Common myeloid progenitor, CD34-positive (primary cell): ENCODE measurements around the gene ROR2.

ENCODE experiments used
- CTCF ChIA-PET: fragments of 350-600 bp; sonication (Branson Sonifier 250); formaldehyde crosslinking; loops from one replicate; lab custom pipeline; 2021; ENCODE audit warnings: antibody characterized with exemption; lab: Charles Lee
- POLR2A ChIA-PET: fragments of 350-600 bp; sonication (Branson Sonifier 250); formaldehyde crosslinking; loops from one replicate; lab custom pipeline; 2021; ENCODE audit warnings: antibody characterized with exemption; lab: Charles Lee
- DNase-seq, 3 donors: peaks; one replicate each; pipeline versions ENCODE4 v3.0.0 to v3.0.0-alpha.2; 2013
- H3K27ac ChIP-seq, 2 experiments: 1 replicate in 1 of 2; 2 replicates in 1 of 2; pipeline ENCODE4 v1.7.0; 2013; ENCODE audit warnings: inconsistent platforms in 2 of 2, low read length in 2 of 2, mild to moderate bottlenecking in 2 of 2, low read depth in 1 of 2, moderate library complexity in 1 of 2; ENCODE audit not compliant: severe bottlenecking in 2 of 2, insufficient read depth in 1 of 2, poor library complexity in 1 of 2
- H3K27me3 ChIP-seq, 5 experiments: replicated peaks in 2 of 5; 1 replicate in 3 of 5; 2 replicates in 2 of 5; pipeline versions ENCODE4 v1.6.1 to v1.7.0; 2013; ENCODE audit warnings: low read length in 4 of 5, mild to moderate bottlenecking in 2 of 5, moderate library complexity in 2 of 5, inconsistent platforms in 1 of 5; ENCODE audit not compliant: insufficient read depth in 5 of 5, control insufficient read depth in 4 of 5
- H3K36me3 ChIP-seq, 4 experiments: 1 replicate in 2 of 4; 2 replicates in 2 of 4; pipeline versions ENCODE4 v1.6.1 to v1.7.0; 2013; ENCODE audit warnings: low read length in 3 of 4, control low read depth in 1 of 4, mild to moderate bottlenecking in 1 of 4; ENCODE audit not compliant: control insufficient read depth in 4 of 4, insufficient read depth in 4 of 4
- H3K4me1 ChIP-seq, 4 experiments: 1 replicate in 3 of 4; 2 replicates in 1 of 4; pipeline versions ENCODE4 v1.6.1 to v1.7.1; 2013; ENCODE audit warnings: low read length in 3 of 4, mild to moderate bottlenecking in 3 of 4, control low read depth in 1 of 4, inconsistent platforms in 1 of 4, moderate library complexity in 1 of 4; ENCODE audit not compliant: control insufficient read depth in 4 of 4, insufficient read depth in 4 of 4; ENCODE audit errors: control extremely low read depth in 1 of 4
- H3K4me3 ChIP-seq, 7 experiments: 1 replicate in 4 of 7; 2 replicates in 3 of 7; pipeline versions ENCODE4 v1.5.1 to v1.7.0; 2013; ENCODE audit warnings: mild to moderate bottlenecking in 7 of 7, low read length in 6 of 7, moderate library complexity in 6 of 7, inconsistent platforms in 2 of 7, low read depth in 2 of 7, control low read depth in 1 of 7; ENCODE audit not compliant: insufficient read depth in 4 of 7, control insufficient read depth in 1 of 7; ENCODE audit errors: extremely low read depth in 1 of 7
- H3K9me3 ChIP-seq, 5 experiments: 1 replicate in 4 of 5; 2 replicates in 1 of 5; pipeline versions ENCODE4 v1.6.1 to v1.7.1; 2013; ENCODE audit warnings: low read length in 4 of 5, mild to moderate bottlenecking in 2 of 5, inconsistent platforms in 1 of 5, low read depth in 1 of 5, moderate library complexity in 1 of 5; ENCODE audit not compliant: control insufficient read depth in 4 of 5, insufficient read depth in 2 of 5; ENCODE audit errors: control extremely low read depth in 1 of 5
- WGBS: methylation state at CpG from one replicate; pipeline ENCODE4 v1.1.5; 2013; ENCODE audit not compliant: insufficient coverage; 5-methylcytosine and 5-hydroxymethylcytosine counted together

Gene ROR2

GRCh38 chr9:91661451-91661850 is 288.6 kb downstream of the ROR2 start:
- no peak overlapping the region for H3K4me3 ChIP-seq
- no peak overlapping the region for H3K27ac ChIP-seq
- ChIA-PET CTCF (interaction anchor here (1.0 to 1.5 kb wide), 2 partner anchors 16 to 65 kb away, joined by 3 to 4 read pairs; no protein-coding TSS in a partner anchor), POLR2A (no interaction called here)
- no peaks in the 10 kb centered on the region for H3K9me3 ChIP-seq
- no peak for DNase-seq
- no peaks in the 10 kb centered on the region for H3K4me1 ChIP-seq
- WGBS, result 77% methylated on average over 2 of the region's 3 CpGs
- peaks cover 0 to 3% (median 3%) of the 10 kb centered on the region in 5 experiments for H3K27me3 ChIP-seq
- no peaks in the 10 kb centered on the region for H3K36me3 ChIP-seq

GRCh38 chr9:91660521-91660920 is 289.5 kb downstream of the ROR2 start:
- ChIA-PET CTCF (interaction anchor here (1.2 to 2.4 kb wide), 3 partner anchors 17 to 68 kb away, joined by 3 to 10 read pairs (median 3); no protein-coding TSS in a partner anchor), POLR2A (no interaction called here)
- WGBS, result 100% methylated on average over 1 of the region's 1 CpG
- DNase-seq, result no peak
- H3K4me1 ChIP-seq, result no peaks in the 10 kb centered on the region
- H3K27me3 ChIP-seq, result peaks cover 0 to 5% (median 3%) of the 10 kb centered on the region in 5 experiments
- H3K27ac ChIP-seq, result no peak overlapping the region
- no peaks in the 10 kb centered on the region for H3K9me3 ChIP-seq
- no peaks in the 10 kb centered on the region for H3K36me3 ChIP-seq
- H3K4me3 ChIP-seq, result no peak overlapping the region

GRCh38 chr9:91659529-91660495 is 290.2 kb downstream of the ROR2 start:
- CTCF ChIA-PET, result interaction anchor here (1.2 to 2.4 kb wide), 9 partner anchors 12 to 745 kb away, joined by 3 to 10 read pairs (median 4); no protein-coding TSS in a partner anchor
- POLR2A ChIA-PET, result no interaction called here
- Histone ChIP-seq H3K4me1 (no peaks in the 10 kb centered on the region), H3K4me3 (no peak overlapping the region), H3K27me3 (peaks cover 0 to 5% (median 3%) of the 10 kb centered on the region in 5 experiments), H3K27ac (no peak overlapping the region), H3K36me3 (no peaks in the 10 kb centered on the region), H3K9me3 (no peaks in the 10 kb centered on the region)
- WGBS, result 100% methylated on average over 2 of the region's 6 CpGs
- peak; percentile 26 to 55 (median 50) for DNase-seq

- Histone ChIP-seq H3K4me1 (no peaks in the 10 kb centered on the region), H3K9me3 (no peaks in the 10 kb centered on the region), H3K4me3 (no peak overlapping the region), H3K27me3 (peaks cover 0 to 5% (median 0%) of the 10 kb centered on the region in 5 experiments), H3K27ac (no peak overlapping the region), H3K36me3 (no peaks in the 10 kb centered on the region)
- POLR2A ChIA-PET, result no interaction called here
- CTCF ChIA-PET, result interaction anchor here (0.7 to 2.4 kb wide), 8 partner anchors 11 to 743 kb away, joined by 3 to 10 read pairs (median 4); no protein-coding TSS in a partner anchor
- no peak for DNase-seq
- WGBS, result 97% methylated on average over 9 of the region's 9 CpGs
Measured at GRCh38 chr9:91658513-91659105, 291.4 kb downstream of the ROR2 start.

GRCh38 chr9:91657501-91657900 is 292.5 kb downstream of the ROR2 start:
- no peak for DNase-seq
- Histone ChIP-seq H3K4me3 (no peak overlapping the region), H3K36me3 (no peaks in the 10 kb centered on the region), H3K27ac (no peak overlapping the region), H3K4me1 (no peaks in the 10 kb centered on the region), H3K9me3 (no peaks in the 10 kb centered on the region), H3K27me3 (peaks cover 0 to 5% (median 0%) of the 10 kb centered on the region in 5 experiments)
- 88% methylated on average over 3 of the region's 3 CpGs for WGBS
- ChIA-PET CTCF (interaction anchor here (0.7 kb wide), 1 partner anchor 70 kb away, joined by 7 read pairs; no protein-coding TSS in a partner anchor), POLR2A (no interaction called here)

GRCh38 chr9:91655658-91656057 is 294.4 kb downstream of the ROR2 start:
- Histone ChIP-seq H3K4me3 (no peak overlapping the region), H3K4me1 (no peaks in the 10 kb centered on the region), H3K9me3 (no peaks in the 10 kb centered on the region), H3K27ac (no peak overlapping the region), H3K27me3 (peaks cover 0 to 5% (median 0%) of the 10 kb centered on the region in 5 experiments), H3K36me3 (no peaks in the 10 kb centered on the region)
- 88% methylated on average over 2 of the region's 4 CpGs for WGBS
- POLR2A ChIA-PET, result no interaction called here
- CTCF ChIA-PET, result interaction anchor here (1.1 kb wide), 1 partner anchor 320 kb away, joined by 5 read pairs; no protein-coding TSS in a partner anchor
- no peak for DNase-seq
